ENCODE results near the gene ABT1.

GRCh38 chr6:26555505-26556262, 41.1 kb upstream of the ABT1 start:
- no peak for TF ChIP-seq EZH2phosphoT487 (IDR thresholded peaks at IDR 0.05; ENCODE audit: insufficient read depth, low read depth)
- no peak for TF ChIP-seq EZH2 (IDR thresholded peaks at IDR 0.05; ENCODE audit: insufficient read depth, poor library complexity, severe bottlenecking)

Measured in GM23248 (cell line).